ENCODE data around the gene MCFD2. TPM values are rescaled to one million over a fixed set of nuclear protein-coding genes. Genes with fewer than 3 reads are reported as not detected.

The MCFD2 gene
- total RNA-seq, 4 donors from 2014 or later = 131 to 223 (median 169) TPM

DNA sequence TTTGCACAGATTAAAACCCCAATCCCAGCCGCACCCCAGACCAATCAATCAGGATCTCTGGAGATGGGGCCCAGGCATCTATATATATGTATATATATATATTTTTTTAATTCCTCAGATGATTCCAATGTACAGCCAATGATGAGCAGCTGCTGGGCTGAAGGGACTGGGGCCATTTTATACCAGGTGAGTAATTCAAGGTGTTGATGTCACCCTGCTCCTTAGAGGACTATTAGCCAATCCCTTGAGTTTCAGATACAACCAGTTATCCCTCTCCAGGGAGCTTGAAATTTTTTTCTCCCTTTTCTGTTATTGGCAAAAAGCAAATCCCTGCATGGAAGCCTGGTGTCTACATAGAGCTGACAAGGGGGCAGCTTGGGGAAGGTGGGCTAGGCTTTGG, 59.8 kb downstream of the MCFD2 start:
- DNase-seq = no peak
- H3K36me3 ChIP-seq = no peaks in the 10 kb centered on the region
- no peaks in the 10 kb centered on the region for H3K9me3 ChIP-seq
- TF ChIP-seq POLR2A (IDR thresholded peaks at IDR 0.05) = no peak
- TF ChIP-seq, protein P1, sequence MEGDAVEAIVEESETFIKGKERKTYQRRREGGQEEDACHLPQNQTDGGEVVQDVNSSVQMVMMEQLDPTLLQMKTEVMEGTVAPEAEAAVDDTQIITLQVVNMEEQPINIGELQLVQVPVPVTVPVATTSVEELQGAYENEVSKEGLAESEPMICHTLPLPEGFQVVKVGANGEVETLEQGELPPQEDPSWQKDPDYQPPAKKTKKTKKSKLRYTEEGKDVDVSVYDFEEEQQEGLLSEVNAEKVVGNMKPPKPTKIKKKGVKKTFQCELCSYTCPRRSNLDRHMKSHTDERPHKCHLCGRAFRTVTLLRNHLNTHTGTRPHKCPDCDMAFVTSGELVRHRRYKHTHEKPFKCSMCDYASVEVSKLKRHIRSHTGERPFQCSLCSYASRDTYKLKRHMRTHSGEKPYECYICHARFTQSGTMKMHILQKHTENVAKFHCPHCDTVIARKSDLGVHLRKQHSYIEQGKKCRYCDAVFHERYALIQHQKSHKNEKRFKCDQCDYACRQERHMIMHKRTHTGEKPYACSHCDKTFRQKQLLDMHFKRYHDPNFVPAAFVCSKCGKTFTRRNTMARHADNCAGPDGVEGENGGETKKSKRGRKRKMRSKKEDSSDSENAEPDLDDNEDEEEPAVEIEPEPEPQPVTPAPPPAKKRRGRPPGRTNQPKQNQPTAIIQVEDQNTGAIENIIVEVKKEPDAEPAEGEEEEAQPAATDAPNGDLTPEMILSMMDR (IDR thresholded peaks at IDR 0.05) = no peak
- WGBS, 2 donors = 100% methylated on average over 1 of the region's 1 CpG
- intact Hi-C loops (cut with DNase I) = no loop called here
- H3K4me1 ChIP-seq = peaks cover 10 to 41% of the 10 kb centered on the region in 2 donors
- H3K27me3 ChIP-seq = no peaks in the 10 kb centered on the region
- no peak overlapping the region for H3K4me3 ChIP-seq (replicated peaks in 1 of 3)
- H3K27ac ChIP-seq = peak overlapping the region; percentile 46 to 88 (median 74)

DNA sequence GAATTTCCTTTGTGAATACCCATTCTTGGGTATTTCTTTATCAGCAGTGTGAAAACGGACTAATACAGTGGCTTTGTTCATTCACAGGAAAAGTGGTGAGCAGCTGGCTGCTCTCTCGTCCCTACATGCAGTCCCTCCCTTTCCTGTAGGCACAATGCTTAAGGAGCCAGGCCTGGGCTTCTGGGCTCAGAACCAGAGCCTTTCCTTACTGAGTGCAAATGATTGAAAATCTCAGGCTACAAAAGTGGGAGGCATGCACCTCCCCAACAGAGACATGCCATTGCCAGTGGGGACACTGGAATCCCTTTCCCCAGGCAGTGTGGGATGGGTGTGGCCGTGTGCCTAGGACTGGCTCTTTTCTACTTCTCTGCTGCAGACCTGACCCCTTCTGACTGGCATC, 61.3 kb downstream of the MCFD2 start:
- Histone ChIP-seq H3K9me3 (no peaks in the 10 kb centered on the region), H3K4me3 (replicated peaks in 1 of 3) (no peak overlapping the region), H3K27me3 (no peaks in the 10 kb centered on the region), H3K4me1 (peaks cover 26 to 57% of the 10 kb centered on the region in 2 donors), H3K36me3 (no peaks in the 10 kb centered on the region), H3K27ac (peak overlapping the region in 2 of 3 donors; percentile 51 to 66)
- no peak for TF ChIP-seq POLR2A (IDR thresholded peaks at IDR 0.05)
- TF ChIP-seq, protein P1 (IDR thresholded peaks at IDR 0.05) = no peak
- DNase-seq = no peak
- WGBS, 2 donors = 74 to 88% methylated on average over 3 of the region's 3 CpGs
- intact Hi-C loops (cut with DNase I) = no loop called here

DNA sequence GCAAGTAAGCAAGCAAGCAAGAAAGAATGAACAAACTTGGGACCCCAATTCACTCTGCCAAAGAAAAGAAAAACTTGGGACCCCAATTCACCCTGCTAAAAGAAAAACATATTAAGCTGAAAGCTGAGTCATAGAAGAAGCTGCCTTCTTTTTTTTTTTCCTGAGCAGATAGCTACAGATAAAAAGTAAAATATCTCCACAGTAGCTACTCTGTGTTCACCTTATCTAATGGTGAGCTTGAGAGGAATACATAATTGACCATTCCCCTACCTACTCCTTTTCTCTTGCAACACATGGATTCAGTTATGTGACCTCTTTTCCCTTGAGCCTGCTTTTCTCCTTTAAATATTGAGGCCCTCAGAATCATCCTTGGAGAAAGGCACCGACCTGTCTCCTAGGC, 63.0 kb downstream of the MCFD2 start:
- no peaks in the 10 kb centered on the region for H3K27me3 ChIP-seq
- intact Hi-C loops (cut with DNase I) = no loop called here

DNA sequence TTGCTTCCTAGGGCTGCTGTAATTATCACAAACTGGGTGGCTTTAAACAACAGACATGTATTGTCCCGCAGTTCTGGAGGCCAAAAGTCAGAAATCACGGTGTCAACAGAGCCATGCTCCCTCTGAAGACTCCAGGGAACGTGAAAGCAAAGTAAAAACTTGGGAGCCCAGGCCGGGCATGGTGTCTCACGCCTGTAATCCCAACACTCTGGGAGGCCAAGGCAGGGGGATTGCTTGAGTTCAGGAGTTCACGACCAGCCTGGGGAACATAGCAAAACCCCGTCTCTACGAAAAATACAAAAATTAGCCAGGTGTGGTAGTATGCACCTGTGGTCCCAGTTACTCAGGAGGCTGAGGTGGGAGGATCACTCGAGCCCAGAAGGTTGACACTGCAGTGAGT, 63.5 kb downstream of the MCFD2 start:
- no peaks in the 10 kb centered on the region for H3K27me3 ChIP-seq
- TF ChIP-seq, protein P1 (IDR thresholded peaks at IDR 0.05) = no peak
- no peak for TF ChIP-seq POLR2A (IDR thresholded peaks at IDR 0.05)
- intact Hi-C loops (cut with DNase I) = no loop called here
- H3K9me3 ChIP-seq = no peaks in the 10 kb centered on the region
- DNase-seq = no peak
- no peaks in the 10 kb centered on the region for H3K36me3 ChIP-seq
- H3K4me1 ChIP-seq = peaks cover 47 to 65% of the 10 kb centered on the region in 2 donors
- no peak overlapping the region for H3K4me3 ChIP-seq (replicated peaks in 1 of 3)
- H3K27ac ChIP-seq = no peak overlapping the region
- 90 to 96% methylated on average over 9 of the region's 9 CpGs for WGBS, 2 donors

More for the DNA sequence above, 63.0 kb downstream of the MCFD2 start:
- Histone ChIP-seq H3K36me3 (no peaks in the 10 kb centered on the region), H3K4me1 (peaks cover 42 to 61% of the 10 kb centered on the region in 2 donors), H3K4me3 (replicated peaks in 1 of 3) (no peak overlapping the region), H3K27ac (no peak overlapping the region), H3K9me3 (no peaks in the 10 kb centered on the region)
- WGBS, 2 donors = 81% methylated on average over 1 of the region's 1 CpG
- TF ChIP-seq, protein P1 (IDR thresholded peaks at IDR 0.05) = no peak
- no peak for TF ChIP-seq POLR2A (IDR thresholded peaks at IDR 0.05)
- no peak for DNase-seq

Small RNA genes lying within 50 kb of the gene (small RNA-seq; reads per million reads assigned to genes)
- not detected for gene AC093732.2

Other genes starting within 250 kb of the MCFD2 start
- 10 to 100 TPM; 24.2 to 42.8 (median 30.8) TPM for gene SOCS5, start 216.5 kb downstream of the MCFD2 start, total RNA-seq
- 10 to 100 TPM; 27.5 to 46.8 (median 39.5) TPM for gene TTC7A, start 25.4 kb upstream of the MCFD2 start, total RNA-seq
- 1 to 10 TPM in 1 of 4 donors, under 1 TPM in 2, not detected in 1; 0.22 to 1.1 (median 0.42) TPM for gene STPG4, start 239.5 kb upstream of the MCFD2 start, total RNA-seq